D721Med (cell line): ENCODE data around the gene CEP120.

Experiments used
- DNase-seq: peaks from one replicate; pipeline ENCODE4 v3.0.0; 2011; ENCODE audit warnings: low spot score; ENCODE audit not compliant: insufficient read length
- FAIRE-seq: peaks from 2 replicates; lab custom pipeline; 2011; peaks lifted over from hg19 to GRCh38; lab: Jason Lieb, UNC
- CTCF ChIP-seq: IDR thresholded peaks from 2 replicates; pipeline ENCODE4 v1.5.1; 2012; ENCODE audit warnings: mild to moderate bottlenecking, control low read depth; ENCODE audit not compliant: insufficient read depth; ENCODE audit errors: missing control alignments

CEP120 gene

GRCh38 chr5:123382252-123382651 is 41.0 kb downstream of the CEP120 start:
- DNase-seq (no peak), FAIRE-seq (no peak)
- TF ChIP-seq CTCF: no peak

- DNase-seq (no peak), FAIRE-seq (peak; percentile 56)
- TF ChIP-seq CTCF: peak; percentile 42
These were observed 51.5 kb downstream of the CEP120 start for GRCh38 chr5:123371575-123372179.

GRCh38 chr5:123369371-123369968 is 53.7 kb downstream of the CEP120 start:
- FAIRE-seq (no peak), DNase-seq (no peak)
- no peak for TF ChIP-seq CTCF

GRCh38 chr5:123367739-123368138 is 55.5 kb downstream of the CEP120 start:
- FAIRE-seq: no peak
- DNase-seq: no peak
- peak; percentile 48 for TF ChIP-seq CTCF

- DNase-seq (no peak), FAIRE-seq (no peak)
- TF ChIP-seq CTCF: no peak
These were observed 58.0 kb downstream of the CEP120 start for GRCh38 chr5:123365156-123365555.

GRCh38 chr5:123364441-123365155 is 58.6 kb downstream of the CEP120 start:
- DNase-seq: no peak
- no peak for FAIRE-seq
- TF ChIP-seq CTCF: no peak

- FAIRE-seq (no peak), DNase-seq (no peak)
- no peak for TF ChIP-seq CTCF
These were observed 62.3 kb downstream of the CEP120 start for GRCh38 chr5:123360910-123361309.
